ENCODE data around the gene ATP8B1.

- TF ChIP-seq, protein P1, sequence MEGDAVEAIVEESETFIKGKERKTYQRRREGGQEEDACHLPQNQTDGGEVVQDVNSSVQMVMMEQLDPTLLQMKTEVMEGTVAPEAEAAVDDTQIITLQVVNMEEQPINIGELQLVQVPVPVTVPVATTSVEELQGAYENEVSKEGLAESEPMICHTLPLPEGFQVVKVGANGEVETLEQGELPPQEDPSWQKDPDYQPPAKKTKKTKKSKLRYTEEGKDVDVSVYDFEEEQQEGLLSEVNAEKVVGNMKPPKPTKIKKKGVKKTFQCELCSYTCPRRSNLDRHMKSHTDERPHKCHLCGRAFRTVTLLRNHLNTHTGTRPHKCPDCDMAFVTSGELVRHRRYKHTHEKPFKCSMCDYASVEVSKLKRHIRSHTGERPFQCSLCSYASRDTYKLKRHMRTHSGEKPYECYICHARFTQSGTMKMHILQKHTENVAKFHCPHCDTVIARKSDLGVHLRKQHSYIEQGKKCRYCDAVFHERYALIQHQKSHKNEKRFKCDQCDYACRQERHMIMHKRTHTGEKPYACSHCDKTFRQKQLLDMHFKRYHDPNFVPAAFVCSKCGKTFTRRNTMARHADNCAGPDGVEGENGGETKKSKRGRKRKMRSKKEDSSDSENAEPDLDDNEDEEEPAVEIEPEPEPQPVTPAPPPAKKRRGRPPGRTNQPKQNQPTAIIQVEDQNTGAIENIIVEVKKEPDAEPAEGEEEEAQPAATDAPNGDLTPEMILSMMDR (IDR thresholded peaks at IDR 0.05): no peak
- TF ChIP-seq POLR2A (IDR thresholded peaks at IDR 0.05): no peak
Measured at GRCh38 chr18:57659460-57660102, 143.5 kb downstream of the ATP8B1 start.
